ENCODE data around the gene SYTL3. TPM values are rescaled to one million over a fixed set of nuclear protein-coding genes. Genes with fewer than 3 reads are reported as not detected.
"Not testable (repeated sequence)": the region's sequence is repeated elsewhere in the genome, so short reads cannot be mapped to it uniquely, and the experiment has no call there.

The SYTL3 gene
- total RNA-seq, 1 experiment from 2014 or later: 1.2 TPM

DNA sequence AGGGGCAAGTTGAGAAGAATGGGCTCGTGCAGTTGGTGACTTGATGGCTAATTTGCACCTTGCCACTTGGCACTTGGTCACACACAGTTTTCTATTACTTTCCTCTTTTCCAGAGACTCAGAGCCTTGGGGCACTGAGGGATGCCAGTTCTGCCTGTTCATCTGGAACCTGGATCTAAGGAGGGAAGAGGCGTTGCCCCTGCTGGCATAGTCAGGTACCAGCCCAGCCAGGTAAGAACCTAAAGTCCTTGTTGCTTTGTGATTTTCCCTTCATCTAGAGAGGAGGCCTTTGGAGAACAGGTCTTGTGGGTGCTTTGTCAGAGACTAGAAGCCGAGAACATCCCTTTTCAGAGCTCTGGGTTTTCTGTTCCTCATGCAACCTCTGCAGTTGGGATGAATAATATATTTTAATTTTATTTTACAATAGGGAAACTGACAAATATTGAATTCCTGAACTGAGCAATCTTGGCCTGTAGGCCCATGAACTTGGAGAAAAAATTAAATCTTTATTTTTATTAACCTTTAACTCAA is 11.4 kb downstream of the SYTL3 start:
- Histone ChIP-seq H3K4me3 (ENCODE audit: insufficient read depth, low read depth, low read length) (no peak overlapping the region), H3K27me3 (ENCODE audit: control insufficient read depth, insufficient read depth, low read length) (no peaks in the 10 kb centered on the region), H3K36me3 (replicated peaks; ENCODE audit: control insufficient read depth, insufficient read depth, low read length) (no peaks in the 10 kb centered on the region)
- no peak for DNase-seq

- Histone ChIP-seq H3K4me3 (ENCODE audit: insufficient read depth, low read depth, low read length) (no peak overlapping the region), H3K36me3 (replicated peaks; ENCODE audit: control insufficient read depth, insufficient read depth, low read length) (no peaks in the 10 kb centered on the region), H3K27me3 (ENCODE audit: control insufficient read depth, insufficient read depth, low read length) (no peaks in the 10 kb centered on the region)
- no peak for DNase-seq
These were observed 12.7 kb downstream of the SYTL3 start for GRCh38 chr6:158662607-158662953.

DNA sequence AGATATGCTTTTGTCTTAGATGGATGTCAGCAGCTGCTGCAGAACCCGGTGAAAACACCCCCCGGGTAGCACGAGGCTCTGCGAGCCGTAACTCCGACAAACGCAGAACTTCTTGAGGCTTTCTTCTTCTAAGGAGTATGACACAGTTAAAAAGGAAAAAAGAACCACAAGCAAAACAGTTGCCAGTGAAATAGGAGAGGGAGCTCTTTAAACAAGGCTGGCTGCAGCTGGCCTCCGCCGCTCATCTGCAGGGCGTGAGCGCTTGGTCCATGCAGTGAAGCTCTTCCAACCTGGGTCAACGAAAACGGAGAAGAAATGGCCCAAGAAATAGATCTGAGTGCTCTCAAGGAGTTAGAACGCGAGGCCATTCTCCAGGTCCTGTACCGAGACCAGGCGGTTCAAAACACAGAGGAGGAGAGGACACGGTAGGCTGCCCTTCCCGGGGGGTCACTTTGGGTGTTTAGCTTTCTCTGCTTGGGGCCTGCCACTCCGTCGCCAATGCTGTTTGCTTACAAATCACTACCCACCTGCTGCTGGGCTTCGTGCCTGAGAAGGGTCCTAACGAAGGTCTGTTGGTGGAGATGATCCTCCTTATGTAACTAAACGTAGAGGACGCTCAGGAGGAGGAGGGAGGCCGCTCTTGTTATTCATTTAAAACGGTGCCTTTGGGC is 13.2 kb downstream of the SYTL3 start:
- no peak for DNase-seq
- Histone ChIP-seq H3K27me3 (ENCODE audit: control insufficient read depth, insufficient read depth, low read length) (no peaks in the 10 kb centered on the region), H3K4me3 (ENCODE audit: insufficient read depth, low read depth, low read length) (no peak overlapping the region), H3K36me3 (replicated peaks; ENCODE audit: control insufficient read depth, insufficient read depth, low read length) (no peaks in the 10 kb centered on the region)

- Histone ChIP-seq H3K27me3 (ENCODE audit: control insufficient read depth, insufficient read depth, low read length) (no peaks in the 10 kb centered on the region), H3K4me3 (ENCODE audit: insufficient read depth, low read depth, low read length) (no peak overlapping the region), H3K36me3 (replicated peaks; ENCODE audit: control insufficient read depth, insufficient read depth, low read length) (no peaks in the 10 kb centered on the region)
- no peak for DNase-seq
These were observed 13.8 kb downstream of the SYTL3 start for GRCh38 chr6:158663625-158664165.

DNA sequence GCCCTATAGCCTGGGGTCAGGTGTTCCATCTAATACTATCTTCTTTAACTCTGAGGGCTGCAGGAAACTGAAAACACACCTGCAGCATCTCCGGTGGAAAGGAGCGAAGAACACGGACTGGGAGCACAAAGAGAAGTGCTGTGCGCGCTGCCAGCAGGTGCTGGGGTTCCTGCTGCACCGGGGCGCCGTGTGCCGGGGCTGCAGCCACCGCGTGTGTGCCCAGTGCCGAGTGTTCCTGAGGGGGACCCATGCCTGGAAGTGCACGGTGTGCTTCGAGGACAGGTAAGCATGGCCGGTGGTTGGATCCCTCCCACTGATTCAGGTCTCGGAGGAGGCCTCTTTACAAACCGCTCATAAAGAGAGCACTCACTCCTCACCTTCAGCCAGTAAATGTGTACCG is 15.5 kb downstream of the SYTL3 start:
- no peaks in the 10 kb centered on the region for H3K27me3 ChIP-seq (ENCODE audit: control insufficient read depth, insufficient read depth, low read length)
- DNase-seq: no peak
- H3K4me3 ChIP-seq (ENCODE audit: insufficient read depth, low read depth, low read length): no peak overlapping the region
- H3K36me3 ChIP-seq (replicated peaks; ENCODE audit: control insufficient read depth, insufficient read depth, low read length): no peaks in the 10 kb centered on the region

- no peak for DNase-seq
These were observed 16.9 kb downstream of the SYTL3 start for GRCh38 chr6:158666628-158667359.

DNA sequence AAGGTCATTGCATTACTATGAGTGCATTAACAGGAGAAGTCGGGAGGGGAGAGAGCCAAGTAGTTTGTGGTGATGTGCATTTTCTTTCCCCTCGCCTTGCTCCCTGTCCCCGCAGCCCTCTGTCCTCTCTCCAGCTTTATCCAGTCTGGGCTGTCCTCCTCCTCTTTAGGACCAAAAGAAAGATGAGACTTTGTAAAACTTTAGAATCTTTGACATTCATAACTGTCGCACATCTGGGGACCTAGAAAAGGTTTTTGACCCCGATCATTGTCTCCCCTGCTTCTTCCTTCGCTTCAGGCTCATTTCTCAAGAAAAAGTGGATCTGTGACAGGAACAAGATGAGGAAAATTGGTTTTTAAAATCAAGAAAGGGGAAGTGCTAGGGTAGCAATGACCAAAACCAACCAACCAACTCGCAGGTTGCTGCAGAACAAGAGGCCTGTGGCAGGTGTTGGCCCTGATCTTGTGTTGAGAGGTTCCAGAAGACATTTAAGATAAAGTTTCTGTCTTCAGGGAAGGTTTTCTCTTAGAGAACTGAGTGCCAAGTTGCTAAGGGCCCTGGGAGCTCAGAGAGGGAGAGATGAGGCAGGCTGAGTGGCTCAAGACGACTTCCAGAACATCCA is 17.6 kb downstream of the SYTL3 start:
- H3K36me3 ChIP-seq (replicated peaks; ENCODE audit: control insufficient read depth, insufficient read depth, low read length): no peaks in the 10 kb centered on the region
- DNase-seq: no peak
- H3K27me3 ChIP-seq (ENCODE audit: control insufficient read depth, insufficient read depth, low read length): no peaks in the 10 kb centered on the region
- H3K4me3 ChIP-seq (ENCODE audit: insufficient read depth, low read depth, low read length): no peak overlapping the region

More at GRCh38 chr6:158666628-158667359, 16.9 kb downstream of the SYTL3 start:
- Histone ChIP-seq H3K27me3 (ENCODE audit: control insufficient read depth, insufficient read depth, low read length) (no peaks in the 10 kb centered on the region), H3K36me3 (replicated peaks; ENCODE audit: control insufficient read depth, insufficient read depth, low read length) (no peaks in the 10 kb centered on the region), H3K4me3 (ENCODE audit: insufficient read depth, low read depth, low read length) (no peak overlapping the region)

DNA sequence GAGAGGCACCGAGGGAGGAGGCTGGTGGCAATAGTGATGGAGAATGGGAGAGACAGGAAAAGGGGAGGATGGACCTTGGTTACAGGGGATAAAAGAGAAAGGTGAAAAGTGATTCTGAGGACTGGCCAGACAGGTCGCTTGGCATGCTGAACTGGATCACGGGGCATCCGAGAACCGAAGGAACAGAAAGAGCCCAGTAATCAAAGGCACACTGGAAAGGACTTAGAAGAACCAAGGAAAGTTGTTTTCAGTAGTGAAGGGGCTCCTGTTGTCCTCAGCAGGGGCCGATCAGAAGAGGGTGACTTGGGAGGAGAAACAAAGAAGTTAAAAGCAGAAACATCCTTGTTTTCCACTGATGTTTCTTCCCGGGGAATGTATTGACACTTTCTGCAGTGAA is 18.9 kb downstream of the SYTL3 start:
- Histone ChIP-seq H3K36me3 (replicated peaks; ENCODE audit: control insufficient read depth, insufficient read depth, low read length) (no peaks in the 10 kb centered on the region), H3K4me3 (ENCODE audit: insufficient read depth, low read depth, low read length) (no peak overlapping the region), H3K27me3 (ENCODE audit: control insufficient read depth, insufficient read depth, low read length) (no peaks in the 10 kb centered on the region)
- no peak for DNase-seq

- Histone ChIP-seq H3K4me3 (ENCODE audit: insufficient read depth, low read depth, low read length) (no peak overlapping the region), H3K27me3 (ENCODE audit: control insufficient read depth, insufficient read depth, low read length) (no peaks in the 10 kb centered on the region), H3K36me3 (replicated peaks; ENCODE audit: control insufficient read depth, insufficient read depth, low read length) (no peaks in the 10 kb centered on the region)
- no peak for DNase-seq
These were observed 19.5 kb downstream of the SYTL3 start for GRCh38 chr6:158669145-158670035.

GRCh38 chr6:158672119-158672518 is 22.3 kb downstream of the SYTL3 start:
- H3K36me3 ChIP-seq (replicated peaks; ENCODE audit: control insufficient read depth, insufficient read depth, low read length); H3K4me3 ChIP-seq (ENCODE audit: insufficient read depth, low read depth, low read length); DNase-seq; H3K27me3 ChIP-seq (ENCODE audit: control insufficient read depth, insufficient read depth, low read length): not testable (repeated sequence)

DNA sequence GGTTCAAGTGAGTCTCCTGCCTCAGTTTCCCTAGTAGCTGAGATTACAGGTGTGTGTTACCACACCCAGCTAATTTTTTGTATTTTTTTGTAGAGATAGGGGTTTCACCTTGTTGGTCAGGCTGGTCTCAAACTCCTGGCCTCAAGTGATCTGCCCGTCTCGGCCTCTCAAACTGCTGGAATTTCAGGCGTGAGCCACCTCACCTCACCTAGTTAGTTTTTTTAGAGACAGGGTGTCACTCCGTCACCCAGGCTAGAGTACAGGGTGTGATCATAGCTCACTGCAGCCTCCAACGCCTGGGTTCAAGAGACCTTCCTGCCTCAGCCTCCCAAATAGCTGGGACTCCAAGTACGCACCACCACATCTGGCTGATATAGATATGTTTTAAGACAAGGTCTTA is 22.9 kb downstream of the SYTL3 start:
- Histone ChIP-seq H3K4me3 (ENCODE audit: insufficient read depth, low read depth, low read length) (no peak overlapping the region), H3K27me3 (ENCODE audit: control insufficient read depth, insufficient read depth, low read length) (no peaks in the 10 kb centered on the region), H3K36me3 (replicated peaks; ENCODE audit: control insufficient read depth, insufficient read depth, low read length) (no peaks in the 10 kb centered on the region)
- DNase-seq: no peak

DNA sequence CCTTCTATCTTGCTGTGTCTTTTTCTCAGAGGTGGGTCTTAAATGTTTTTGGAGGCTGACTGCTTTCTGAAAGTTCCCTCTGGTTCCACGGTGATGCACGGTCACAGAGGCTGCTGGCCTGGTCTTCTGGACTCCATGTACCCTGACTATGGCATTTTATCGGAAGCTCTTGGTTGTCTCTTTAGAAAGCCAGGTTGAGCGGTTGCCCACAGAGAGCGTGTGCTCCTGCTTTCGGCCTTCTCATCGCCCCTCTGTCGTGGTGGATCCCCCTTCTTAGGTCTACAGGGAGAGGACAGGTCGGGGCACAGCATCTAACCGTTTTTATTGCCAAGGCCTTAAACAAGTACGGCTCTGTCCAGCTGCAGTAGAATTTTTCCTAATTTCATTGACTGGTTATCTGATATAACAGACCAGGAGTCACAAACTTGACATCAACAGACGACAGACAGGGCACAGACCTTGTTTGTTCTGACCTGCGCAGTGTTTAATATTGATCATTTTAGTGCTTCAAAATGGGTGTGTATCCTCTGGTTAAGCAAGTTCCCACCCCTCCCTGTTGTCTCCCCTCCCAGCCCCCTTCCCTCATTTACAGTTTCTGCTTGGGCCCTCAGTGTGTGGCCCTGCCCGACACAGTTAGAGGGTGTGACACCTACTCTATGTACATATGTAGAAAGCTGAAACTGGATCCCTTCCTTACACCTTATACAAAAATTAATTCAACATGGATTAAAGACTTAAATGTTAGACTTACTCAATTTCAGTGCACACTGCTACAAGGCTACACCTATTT is 24.7 kb downstream of the SYTL3 start:
- no peak for DNase-seq

DNA sequence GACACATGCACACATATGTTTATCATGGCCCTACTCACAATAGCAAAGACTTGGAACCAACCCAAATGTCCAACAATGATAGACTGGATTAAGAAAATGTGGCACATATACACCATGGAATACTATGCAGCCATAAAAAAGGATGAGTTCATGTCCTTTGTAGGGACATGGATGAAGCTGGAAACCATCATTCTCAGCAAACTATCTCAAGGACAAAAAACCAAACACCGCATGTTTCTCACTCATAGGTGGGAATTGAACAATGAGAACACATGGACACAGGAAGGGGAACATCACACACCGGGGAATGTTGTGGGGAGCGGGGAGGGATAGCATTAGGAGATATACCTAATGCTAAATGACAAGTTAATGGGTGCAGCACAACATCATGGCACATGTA is 27.2 kb downstream of the SYTL3 start:
- DNase-seq; H3K27me3 ChIP-seq (ENCODE audit: control insufficient read depth, insufficient read depth, low read length); H3K4me3 ChIP-seq (ENCODE audit: insufficient read depth, low read depth, low read length); H3K36me3 ChIP-seq (replicated peaks; ENCODE audit: control insufficient read depth, insufficient read depth, low read length): not testable (repeated sequence)

More for the DNA sequence above, 24.7 kb downstream of the SYTL3 start:
- Histone ChIP-seq H3K27me3 (ENCODE audit: control insufficient read depth, insufficient read depth, low read length) (no peaks in the 10 kb centered on the region), H3K36me3 (replicated peaks; ENCODE audit: control insufficient read depth, insufficient read depth, low read length) (no peaks in the 10 kb centered on the region), H3K4me3 (ENCODE audit: insufficient read depth, low read depth, low read length) (no peak overlapping the region)

All from H7 (cell line).